Activated CD4-positive, alpha-beta T cell treated with anti-CD3 and anti-CD28 coated beads for 1 hour (primary cell): ENCODE data around the gene PIK3CA.

Experiments
- DNase-seq: peaks from one replicate; pipeline ENCODE4 v3.0.0-alpha.2; 2020

Gene PIK3CA

DNA sequence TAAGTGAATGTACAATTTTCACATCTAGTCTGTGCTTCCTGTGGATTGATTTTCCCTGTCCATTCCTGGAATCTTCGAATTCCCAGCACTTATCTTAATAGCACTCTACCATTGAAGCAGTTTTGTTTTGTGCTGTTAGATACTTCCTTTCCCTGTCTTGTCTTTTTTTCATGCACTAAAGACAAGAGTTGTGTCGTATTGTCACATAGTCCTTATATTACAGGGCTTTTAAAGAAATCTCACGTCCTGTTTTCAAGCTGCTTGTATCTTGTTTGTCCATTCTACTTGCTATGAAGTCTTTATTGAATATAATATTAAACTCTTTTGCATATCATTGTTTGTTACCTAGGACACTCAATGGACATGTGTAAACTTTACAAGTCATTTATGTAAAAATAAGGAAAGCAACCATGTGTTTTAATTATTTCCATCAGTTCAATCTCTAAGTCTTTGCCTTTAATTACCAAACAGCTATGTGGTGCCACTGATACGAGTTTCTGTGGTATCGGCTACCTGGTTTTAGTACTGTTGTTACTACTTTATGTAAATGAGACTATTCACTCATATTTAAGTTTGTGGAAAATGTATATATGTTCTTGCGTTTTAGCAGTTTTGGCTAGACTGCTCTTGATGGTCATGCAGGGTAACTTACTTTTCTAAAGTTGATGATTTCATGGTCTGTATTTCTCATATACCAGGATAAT lies 10.3 kb downstream of the PIK3CA start:
- no peak for DNase-seq

DNA sequence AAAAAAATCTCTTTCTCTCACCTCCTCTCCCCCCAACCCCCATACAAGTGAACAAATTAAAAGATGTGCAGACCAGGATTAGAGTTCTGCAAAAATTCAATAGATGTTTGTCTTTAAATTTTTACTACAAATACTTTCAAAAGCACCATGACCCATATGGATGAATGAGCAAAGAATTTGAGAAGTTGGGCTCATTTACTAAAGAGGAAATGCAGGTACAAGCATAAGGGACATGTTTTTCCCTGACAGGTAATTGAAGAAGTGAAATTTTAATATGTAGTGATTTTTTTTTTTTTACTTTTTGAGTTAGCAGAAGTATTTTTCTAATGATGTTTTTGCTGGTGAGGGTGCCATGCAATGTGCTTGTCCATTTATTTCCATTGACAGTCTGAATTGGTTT lies 15.3 kb downstream of the PIK3CA start:
- DNase-seq: no peak

DNA sequence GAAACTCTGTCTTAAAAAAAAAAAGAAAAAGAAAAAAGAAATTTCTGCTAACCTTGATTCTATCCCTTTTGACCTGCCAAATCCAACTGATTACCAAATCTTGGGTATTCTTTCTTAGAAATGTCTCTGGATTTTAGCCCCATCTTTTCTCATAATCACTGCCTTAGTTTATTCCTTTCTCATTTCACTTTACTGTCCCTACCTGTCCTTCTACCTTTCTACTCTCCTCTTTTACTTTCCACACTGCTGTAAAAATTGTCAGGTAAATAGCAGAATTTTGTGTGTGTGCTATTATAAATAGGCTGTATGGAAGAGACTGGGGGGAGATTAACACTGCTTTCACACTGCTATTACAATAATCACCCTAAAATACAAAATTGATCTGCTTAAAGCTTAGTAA lies 16.7 kb downstream of the PIK3CA start:
- no peak for DNase-seq

GRCh38 chr3:179166561-179167201 lies 18.5 kb downstream of the PIK3CA start:
- no peak for DNase-seq

DNA sequence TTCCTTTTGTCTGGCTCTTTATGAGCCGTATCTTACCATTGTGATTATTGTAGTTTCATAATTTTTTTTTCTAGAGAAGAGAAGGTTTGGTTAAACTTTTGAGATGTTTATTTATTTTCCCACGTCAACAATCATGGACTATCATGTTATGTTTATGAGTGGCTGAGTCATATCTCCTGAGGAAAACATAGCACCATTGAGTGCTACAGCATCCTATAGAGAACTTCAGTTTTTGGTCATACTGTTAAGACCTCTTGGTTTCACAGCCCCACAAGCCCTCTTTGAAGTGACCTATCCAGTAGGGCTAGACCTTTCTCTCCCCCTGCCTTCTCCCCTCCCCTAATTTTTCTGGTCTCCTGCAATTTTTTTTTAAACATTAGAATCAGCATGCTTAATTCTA lies 20.8 kb downstream of the PIK3CA start:
- no peak for DNase-seq

- DNase-seq: no peak
Measured at GRCh38 chr3:179172546-179172945, 24.4 kb downstream of the PIK3CA start.

- DNase-seq: no peak
Measured at GRCh38 chr3:179174316-179174715, 26.2 kb downstream of the PIK3CA start.

- DNase-seq: no peak
Measured at GRCh38 chr3:179174898-179175297, 26.7 kb downstream of the PIK3CA start.

GRCh38 chr3:179175358-179175757 lies 27.2 kb downstream of the PIK3CA start:
- no peak for DNase-seq

DNA sequence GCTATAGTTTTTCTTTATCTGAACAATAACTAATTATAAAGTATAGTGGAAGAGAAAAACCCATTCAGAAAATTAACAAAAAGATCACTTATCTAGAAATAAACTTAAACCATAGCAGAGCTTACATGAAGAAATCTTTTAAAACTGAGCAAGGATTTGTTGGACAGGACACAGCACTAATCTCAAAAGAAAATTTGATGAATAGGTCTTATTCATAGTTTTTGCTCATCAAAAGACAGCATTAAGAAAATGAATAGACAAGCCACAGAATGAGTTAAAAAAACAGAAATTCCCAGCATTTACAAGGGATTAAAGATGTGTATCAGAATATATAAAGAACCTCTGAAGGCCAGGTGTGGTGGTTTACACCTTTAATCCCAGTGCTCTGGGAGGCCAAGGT lies 29.5 kb downstream of the PIK3CA start:
- DNase-seq: no peak

DNA sequence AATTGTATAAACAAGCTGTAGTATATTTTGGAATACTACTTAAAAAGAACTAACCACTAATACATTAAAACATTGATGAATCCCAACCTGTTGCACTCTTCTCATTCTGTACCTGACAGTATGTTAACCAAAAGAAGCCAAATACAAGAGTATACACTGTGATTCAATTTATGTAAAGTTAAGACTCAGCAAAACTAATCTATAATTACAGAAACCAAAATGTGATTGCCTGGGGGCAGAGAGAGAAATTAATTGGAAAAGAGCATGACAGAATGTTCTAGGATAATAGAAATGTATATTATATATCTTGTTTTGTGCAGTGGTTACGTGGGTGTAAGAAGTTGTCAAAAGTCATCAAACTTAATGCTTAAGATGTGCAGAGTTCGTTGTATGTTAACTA lies 31.1 kb downstream of the PIK3CA start:
- DNase-seq: no peak

DNA sequence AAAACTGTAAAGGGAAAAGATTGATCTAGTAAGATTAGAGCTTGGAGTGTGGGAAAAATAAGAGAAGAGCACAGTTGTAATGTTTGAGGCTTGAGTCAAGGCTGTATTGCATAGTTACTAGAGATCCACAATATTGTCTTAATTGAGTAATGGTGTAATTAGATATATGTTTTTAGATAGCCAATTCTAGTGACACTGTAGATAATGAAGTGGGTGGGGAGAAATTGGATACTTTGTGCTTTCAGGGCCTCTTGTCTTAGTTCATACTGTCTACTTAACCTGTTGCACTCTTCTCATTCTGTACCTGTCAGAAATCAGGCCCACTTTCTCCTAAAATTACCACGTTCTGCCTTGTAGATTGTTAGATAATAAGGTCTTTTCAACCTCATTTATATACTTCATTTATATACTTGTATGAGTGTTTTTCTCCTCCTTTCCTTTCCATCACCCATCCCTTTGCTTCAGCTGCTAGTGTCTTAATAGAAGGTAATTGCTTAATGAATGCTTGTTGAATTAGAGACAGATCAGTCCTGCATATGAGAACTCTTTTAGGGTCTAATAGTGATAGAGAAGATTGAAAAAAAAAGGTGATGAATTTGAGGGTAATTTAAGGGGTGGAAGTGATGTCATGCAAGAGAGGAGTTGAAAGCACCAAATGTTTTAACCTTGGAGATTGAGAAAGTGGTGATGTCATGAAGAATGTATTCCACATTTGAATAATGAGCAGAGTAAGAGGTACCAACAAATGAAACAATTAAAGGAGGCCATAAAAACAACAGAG lies 32.0 kb downstream of the PIK3CA start:
- DNase-seq: no peak

DNA sequence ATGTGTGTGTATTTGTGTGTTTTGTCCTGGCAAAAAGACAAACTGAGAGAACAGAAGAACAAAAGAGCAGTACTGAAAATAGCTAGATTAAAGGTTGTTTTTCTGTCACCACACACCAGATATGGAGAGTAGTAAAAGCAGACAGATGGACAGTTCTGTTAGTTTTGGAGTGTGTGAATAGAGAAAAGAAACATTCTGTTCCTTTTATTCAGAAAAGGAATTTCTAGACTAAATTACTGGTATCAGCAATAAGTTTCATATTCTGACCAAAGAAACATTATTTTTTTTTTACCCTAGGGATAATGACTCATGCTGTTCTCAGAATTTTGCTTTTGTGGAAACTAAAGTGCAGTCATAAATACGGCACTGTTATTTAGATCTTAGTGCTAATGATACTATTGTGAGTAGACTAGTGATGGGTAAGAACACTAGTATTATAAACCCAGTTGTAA lies 32.9 kb downstream of the PIK3CA start:
- DNase-seq: no peak

DNA sequence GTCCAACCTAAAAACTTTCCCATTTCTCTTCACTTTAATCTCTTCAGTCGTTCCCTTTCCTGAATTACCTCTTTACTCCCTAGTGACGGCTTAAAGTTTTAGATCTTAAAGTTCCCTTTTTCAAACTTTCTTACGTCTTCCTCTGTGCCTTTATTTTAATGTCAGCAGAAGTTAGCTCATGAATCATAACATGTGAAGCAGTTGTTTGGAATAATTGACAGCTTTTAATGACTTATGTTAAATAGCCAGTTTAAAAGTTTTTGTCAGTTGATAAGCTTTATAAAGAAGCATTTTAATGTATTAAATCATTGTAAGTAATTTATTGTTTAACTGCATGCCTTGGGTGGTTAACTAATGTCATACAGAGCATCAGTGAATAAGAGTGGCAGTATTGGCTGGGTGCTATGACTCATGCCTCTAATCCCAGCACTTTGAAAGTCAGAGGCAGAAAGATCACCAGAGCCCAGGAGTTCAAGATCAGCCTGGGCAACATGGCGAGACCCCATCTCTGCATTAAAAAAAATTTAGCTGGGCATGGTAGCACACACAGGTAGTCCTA lies 33.9 kb downstream of the PIK3CA start:
- no peak for DNase-seq

DNA sequence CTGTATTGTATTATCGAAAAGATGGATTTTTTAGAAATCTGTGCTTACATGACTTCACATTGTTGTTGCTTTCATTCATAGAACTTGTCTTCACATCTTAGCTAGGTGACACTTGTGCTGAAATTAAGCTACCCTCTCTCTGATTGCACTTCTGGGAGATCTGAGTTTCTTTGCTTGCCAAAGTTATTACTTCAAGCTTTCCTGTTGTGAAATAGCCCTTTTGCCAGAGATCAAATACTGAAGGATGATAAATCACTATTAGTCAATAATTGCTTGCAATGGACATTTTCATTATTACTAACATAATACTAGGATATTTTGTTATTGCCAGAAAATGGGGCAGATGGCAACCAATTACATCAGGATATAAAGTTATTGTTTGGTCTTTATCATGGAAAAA lies 34.7 kb downstream of the PIK3CA start:
- DNase-seq: no peak

DNA sequence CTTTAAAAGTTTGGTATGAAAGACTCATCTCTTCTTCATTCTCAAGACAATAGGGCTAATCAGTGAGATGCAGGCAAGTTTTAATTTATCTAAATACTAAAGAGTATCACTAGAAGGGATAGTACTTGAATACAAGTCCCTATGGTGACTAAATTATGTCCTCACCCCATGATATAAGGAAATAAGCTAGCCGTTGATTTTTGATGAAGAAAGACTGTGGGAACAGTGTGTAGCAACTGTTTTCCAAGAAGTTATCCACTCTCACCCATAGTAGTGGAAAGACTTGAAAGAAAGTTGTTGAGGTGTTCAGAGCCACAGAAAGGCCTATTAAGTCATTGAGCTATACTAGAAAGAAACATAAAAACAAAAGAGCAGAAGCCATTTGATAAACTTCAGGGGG lies 36.7 kb downstream of the PIK3CA start:
- no peak for DNase-seq

DNA sequence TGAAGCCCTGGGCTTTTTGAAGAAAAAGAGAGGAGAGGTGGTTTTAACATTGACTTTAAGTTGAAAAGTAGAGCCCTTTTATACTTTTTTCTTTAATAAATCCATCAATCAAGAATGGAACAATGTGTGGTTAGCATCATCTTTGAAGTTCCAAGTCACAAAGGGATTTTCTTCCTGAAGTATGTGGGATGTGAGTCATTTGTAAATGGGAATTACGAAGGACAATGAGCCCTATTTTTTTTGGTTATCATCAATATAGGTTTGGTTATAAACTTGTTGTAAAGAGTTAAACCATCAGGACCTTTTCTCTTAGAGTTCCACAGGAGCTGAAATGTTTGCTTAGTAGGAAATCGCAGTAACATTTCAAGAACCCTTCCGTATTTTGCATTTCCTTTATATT lies 38.3 kb downstream of the PIK3CA start:
- no peak for DNase-seq

DNA sequence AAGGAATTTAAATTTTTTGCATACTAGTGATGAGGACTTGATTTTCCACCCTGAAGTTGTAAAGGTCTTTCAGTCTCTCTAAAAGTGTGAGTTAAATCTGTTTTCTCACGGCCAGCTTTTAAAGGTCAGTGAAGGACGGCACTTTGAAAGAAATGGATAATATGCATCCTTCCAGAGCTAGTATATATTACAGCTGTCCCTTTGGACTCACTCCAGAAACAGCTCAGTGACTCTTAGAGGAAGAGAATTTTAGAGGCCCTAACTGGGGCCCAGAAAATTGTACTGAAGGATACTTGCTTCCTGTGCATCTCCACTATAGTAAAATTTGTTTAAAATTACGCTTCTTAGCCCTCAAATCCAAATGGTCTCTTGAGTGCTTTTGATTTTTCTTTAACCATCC lies 41.6 kb downstream of the PIK3CA start:
- no peak for DNase-seq

- DNase-seq: no peak
Measured at GRCh38 chr3:179190581-179190980, 42.4 kb downstream of the PIK3CA start.

DNA sequence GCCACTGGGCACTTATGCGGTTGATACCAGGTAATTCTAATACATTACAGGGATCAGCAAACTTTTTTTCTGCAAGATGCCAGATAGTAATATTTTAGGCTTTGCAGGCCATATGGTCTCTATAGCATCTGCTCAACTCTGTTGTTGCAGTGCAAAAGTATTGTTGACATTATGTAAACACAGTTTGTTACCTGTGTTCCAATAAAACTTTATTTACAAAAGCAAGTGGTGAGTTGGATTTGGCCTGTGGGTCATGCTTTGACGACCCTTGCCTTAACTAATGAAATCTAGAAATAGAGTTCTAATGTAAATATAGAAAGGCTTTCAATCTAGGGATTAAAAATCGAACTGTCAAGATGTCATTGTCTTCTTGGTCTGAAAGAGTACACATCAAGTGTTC lies 44.4 kb downstream of the PIK3CA start:
- no peak for DNase-seq

DNA sequence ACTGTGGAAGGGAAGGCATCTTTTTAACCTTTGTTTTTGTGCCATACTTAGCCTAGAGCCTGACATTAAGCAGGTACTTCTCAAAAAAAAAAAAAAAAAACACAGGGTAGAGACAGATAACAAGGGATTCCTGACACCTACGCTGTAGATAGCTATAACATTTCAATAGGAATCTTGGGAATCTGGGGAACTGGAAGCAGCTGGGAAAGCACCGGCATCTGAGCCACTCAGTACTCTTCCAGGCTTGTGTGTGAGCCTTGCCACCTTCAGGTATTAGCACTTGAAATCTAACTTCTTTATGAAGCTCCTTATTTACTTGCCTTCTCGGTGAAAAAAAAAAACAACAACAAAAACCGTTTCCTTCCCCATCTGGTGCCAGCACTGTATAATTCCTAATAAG lies 46.8 kb downstream of the PIK3CA start:
- DNase-seq: no peak

DNA sequence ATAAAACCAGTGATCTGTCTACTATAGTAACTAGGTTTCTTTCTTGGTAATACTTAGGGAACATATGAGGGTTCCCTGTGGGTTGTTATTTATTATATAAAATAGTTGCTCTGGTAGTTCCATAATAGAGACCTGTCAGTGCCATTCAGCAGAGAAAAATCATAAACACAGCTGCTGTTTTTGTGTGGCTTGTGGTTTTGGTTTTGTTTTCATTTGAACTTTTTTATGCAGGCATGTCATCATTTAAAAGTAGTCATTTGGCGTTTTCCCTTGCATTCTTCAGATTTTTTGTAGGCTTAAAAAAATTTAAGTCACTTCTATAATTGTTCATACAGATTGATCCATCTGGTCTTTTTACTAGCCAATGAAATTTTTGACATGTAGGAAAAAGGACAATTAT lies 47.9 kb downstream of the PIK3CA start:
- no peak for DNase-seq

DNA sequence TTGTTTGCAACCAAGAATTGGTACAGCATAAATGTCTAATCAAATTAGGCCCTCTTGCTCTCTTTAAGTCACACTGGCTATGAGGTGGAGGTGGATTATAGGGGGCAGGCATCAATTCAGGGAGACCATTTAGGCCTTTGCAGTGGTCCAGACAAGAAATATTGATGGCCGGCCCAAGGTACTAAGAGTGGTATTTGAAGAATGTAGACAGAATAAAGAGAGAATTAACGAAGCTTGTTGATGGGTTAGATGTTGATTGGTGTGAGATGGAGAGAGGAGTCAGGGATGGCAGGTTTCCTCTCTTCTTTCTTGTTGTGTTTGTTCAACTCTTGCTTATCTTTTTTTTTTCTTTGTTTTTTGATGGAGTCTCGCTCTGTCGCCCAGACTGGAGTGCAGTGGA lies 48.5 kb downstream of the PIK3CA start:
- no peak for DNase-seq

GRCh38 chr3:179200790-179201189 lies 52.6 kb downstream of the PIK3CA start:
- DNase-seq: no peak
